ENCODE data around the gene ROCK1.

GRCh38 chr18:21145371-21145770 lies 33.8 kb upstream of the ROCK1 start:
- TF ChIP-seq EP300 (IDR thresholded peaks at IDR 0.05) (no peak), CTCF (IDR thresholded peaks at IDR 0.05) (no peak), POLR2A (IDR thresholded peaks at IDR 0.05) (no peak)

All from tibial nerve (tissue), 4 donors.